ENCODE measurements around the gene BCL2A1. TPM values are rescaled to one million over a fixed set of nuclear protein-coding genes. Genes with fewer than 3 reads are reported as not detected.

Gene BCL2A1
- total RNA-seq, 1 experiment from 2014 or later: 0.44 TPM

DNA sequence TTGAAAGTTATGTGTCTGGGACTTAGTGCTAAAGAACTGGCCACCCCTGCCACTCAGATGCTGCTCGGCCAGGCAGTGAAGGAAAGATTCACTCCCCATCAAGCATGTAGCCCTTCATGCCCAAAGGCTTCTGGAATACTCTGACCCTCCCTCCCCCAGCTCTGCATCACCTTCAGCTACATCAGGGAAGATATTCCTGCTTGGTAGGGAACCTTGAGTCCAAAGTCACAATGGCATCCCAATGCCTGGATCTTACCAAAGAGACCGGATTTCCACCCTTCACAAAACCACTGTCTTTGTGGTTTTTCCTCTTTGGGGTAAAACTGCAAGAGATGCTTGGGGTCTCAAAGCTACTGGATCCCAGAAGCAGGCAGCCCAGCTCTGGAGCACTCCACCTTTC is 18.2 kb upstream of the BCL2A1 start:
- Histone ChIP-seq H3K79me2 (ENCODE audit: insufficient read depth, low read length) (no peaks in the 10 kb centered on the region), H3K27ac (ENCODE audit: low read depth, low read length) (no peak overlapping the region), H3K9me3 (ENCODE audit: control insufficient read depth in 1 of 2, insufficient read depth in 1 of 2, low read depth in 1 of 2, low read length in 2 of 2) (no peaks in the 10 kb centered on the region), H3K9ac (ENCODE audit: low read length) (no peak overlapping the region), H3K4me1 (ENCODE audit: control insufficient read depth in 1 of 2, insufficient read depth in 2 of 2, low read length in 2 of 2) (0 out of 4 replicates have a peak, but pooled peaks cover 0 to 6% of the 10 kb centered on the region in 2 experiments), H3K4me3 (replicated peaks in 1 of 2; ENCODE audit: low read depth in 1 of 2, low read length in 2 of 2) (no peak overlapping the region), H2AFZ (ENCODE audit: low read depth, low read length, poor library complexity, severe bottlenecking) (no peak overlapping the region), H3K9me2 (ENCODE audit: insufficient read depth) (no peaks in the 10 kb centered on the region), H4K20me1 (ENCODE audit: insufficient read depth) (no peaks in the 10 kb centered on the region), H3K4me2 (ENCODE audit: low read length) (no peak overlapping the region), H3K27me3 (ENCODE audit: insufficient read depth, low read length) (peaks cover 4% of the 10 kb centered on the region; the same call in 1 of the 2 replicates), H3K36me3 (ENCODE audit: control insufficient read depth in 1 of 2, insufficient read depth in 2 of 2, low read length in 2 of 2) (no peaks in the 10 kb centered on the region)
- no peak for DNase-seq (ENCODE audit: low read depth, low spot score)
- CTCF ChIA-PET: no interaction called here
- no peak for TF ChIP-seq POLR2AphosphoS5 (IDR thresholded peaks at IDR 0.05; ENCODE audit: low read depth, low read length)
- TF ChIP-seq YY1 (IDR thresholded peaks at IDR 0.05; ENCODE audit: extremely low read depth, insufficient replicate concordance, low read depth, low read length): no peak
- TF ChIP-seq SP1 (IDR thresholded peaks at IDR 0.05; ENCODE audit: low read depth): no peak
- TF ChIP-seq, protein P1, sequence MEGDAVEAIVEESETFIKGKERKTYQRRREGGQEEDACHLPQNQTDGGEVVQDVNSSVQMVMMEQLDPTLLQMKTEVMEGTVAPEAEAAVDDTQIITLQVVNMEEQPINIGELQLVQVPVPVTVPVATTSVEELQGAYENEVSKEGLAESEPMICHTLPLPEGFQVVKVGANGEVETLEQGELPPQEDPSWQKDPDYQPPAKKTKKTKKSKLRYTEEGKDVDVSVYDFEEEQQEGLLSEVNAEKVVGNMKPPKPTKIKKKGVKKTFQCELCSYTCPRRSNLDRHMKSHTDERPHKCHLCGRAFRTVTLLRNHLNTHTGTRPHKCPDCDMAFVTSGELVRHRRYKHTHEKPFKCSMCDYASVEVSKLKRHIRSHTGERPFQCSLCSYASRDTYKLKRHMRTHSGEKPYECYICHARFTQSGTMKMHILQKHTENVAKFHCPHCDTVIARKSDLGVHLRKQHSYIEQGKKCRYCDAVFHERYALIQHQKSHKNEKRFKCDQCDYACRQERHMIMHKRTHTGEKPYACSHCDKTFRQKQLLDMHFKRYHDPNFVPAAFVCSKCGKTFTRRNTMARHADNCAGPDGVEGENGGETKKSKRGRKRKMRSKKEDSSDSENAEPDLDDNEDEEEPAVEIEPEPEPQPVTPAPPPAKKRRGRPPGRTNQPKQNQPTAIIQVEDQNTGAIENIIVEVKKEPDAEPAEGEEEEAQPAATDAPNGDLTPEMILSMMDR (IDR thresholded peaks at IDR 0.05 in 2 of 3, conservative IDR thresholded peaks at IDR 0.05 in 1 of 3; ENCODE audit: borderline replicate concordance in 1 of 3, insufficient read depth in 1 of 3, low read depth in 2 of 3, low read length in 2 of 3): no peak
- no peak for TF ChIP-seq EZH2phosphoT487 (IDR thresholded peaks at IDR 0.05; ENCODE audit: borderline replicate concordance)
- no peak for TF ChIP-seq SIN3A (IDR thresholded peaks at IDR 0.05; ENCODE audit: low read depth)
- TF ChIP-seq EGR1 (IDR thresholded peaks at IDR 0.05; ENCODE audit: low read depth): no peak
- TF ChIP-seq, protein P2, sequence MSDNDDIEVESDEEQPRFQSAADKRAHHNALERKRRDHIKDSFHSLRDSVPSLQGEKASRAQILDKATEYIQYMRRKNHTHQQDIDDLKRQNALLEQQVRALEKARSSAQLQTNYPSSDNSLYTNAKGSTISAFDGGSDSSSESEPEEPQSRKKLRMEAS (IDR thresholded peaks at IDR 0.05): no peak
- TF ChIP-seq TCF7L2 (IDR thresholded peaks at IDR 0.05; ENCODE audit: borderline replicate concordance, extremely low read depth, insufficient read depth, insufficient read length): no peak
- RAD21 ChIA-PET (ENCODE audit: low non-redundant PET in 1 of 2, low total read pairs in 2 of 2, uncharacterized antibody in 2 of 2, unreplicated experiment in 2 of 2): no interaction called here
- no TSS peak for BruUV-seq (replicated peaks)
- no peak for ATAC-seq
- POLR2A ChIA-PET: no interaction called here
- intact Hi-C loops (cut with micrococcal nuclease): no loop called here
